Body of pancreas (tissue), 4 donors: ENCODE measurements around the gene LURAP1L. TPM values are rescaled to one million over a fixed set of nuclear protein-coding genes. Genes with fewer than 3 reads are reported as not detected.

ENCODE experiments used
- ATAC-seq: fragments of 150-250 bp; one replicate; pipeline ENCODE4 v1.9.1; 2016
- DNase-seq, 4 donors: peaks; one replicate each; pipeline ENCODE4 v3.0.0-alpha.2; 2019
- H3K27ac ChIP-seq, 4 donors: fragments of 200-600 bp; sonication (generic); 1 replicate in 3 of 4; 2 replicates in 1 of 4; pipeline versions ENCODE4 v1.5.1 to v1.6.1; 2016 to 2019; ENCODE audit warnings: mild to moderate bottlenecking in 1 of 4, mixed read lengths in 1 of 4, moderate library complexity in 1 of 4
- H3K27me3 ChIP-seq, 2 donors: fragments of 200-600 bp; sonication (generic); one replicate each; pipeline ENCODE4 v1.6.0; 2016; ENCODE audit warnings: mild to moderate bottlenecking in 1 of 2
- H3K36me3 ChIP-seq, 2 donors: fragments of 200-600 bp; sonication (generic); replicated peaks in 1 of 2; 2 replicates each; pipeline ENCODE4 v1.5.1; 2016; ENCODE audit warnings: low read depth in 2 of 2; ENCODE audit not compliant: insufficient read depth in 1 of 2
- H3K4me1 ChIP-seq: fragments of 200-600 bp; sonication (generic); one replicate; pipeline ENCODE4 v1.6.0; 2016
- H3K4me3 ChIP-seq, 2 donors: fragments of 200-600 bp; sonication (generic); 1 replicate in 1 of 2; 2 replicates in 1 of 2; pipeline ENCODE4 v1.5.1; 2016 to 2019
- H3K9me3 ChIP-seq, 3 donors: fragments of 200-600 bp; sonication (generic); 1 replicate in 2 of 3; 2 replicates in 1 of 3; pipeline ENCODE4 v1.5.1; 2016
- POLR2A ChIP-seq, 3 donors: fragments of 450-650 bp; IDR thresholded peaks; one replicate each; pipeline ENCODE4 v1.6.1; 2016; ENCODE audit warnings: antibody characterized with exemption in 3 of 3, mild to moderate bottlenecking in 2 of 3
- WGBS, 2 donors: methylation state at CpG; one replicate each; pipeline ENCODE4 v1.1.5; 2017; 5-methylcytosine and 5-hydroxymethylcytosine counted together
- intact Hi-C: fragments of 100-400 bp; cut with DNase I; formaldehyde crosslinking; loops from one replicate; pipeline ENCODE4 v1.15.1; 2023
- total RNA-seq, 2 donors: library from RNA; depleted of rRNA; stranded (reverse); fragments of >200 nt; gene quantifications; one replicate each; pipeline ENCODE4 v1.1.0, GENCODE V29; 2016
- TF ChIP-seq, protein P1 (sequence below), 7 experiments: fragments of 450-650 bp in 4 of 7; fragments of 200-600 bp in 3 of 7; sonication (generic) in 3 of 7; IDR thresholded peaks; one replicate each; pipeline ENCODE4 v1.5.1; 2016 to 2019; ENCODE audit warnings: antibody characterized with exemption in 7 of 7

Gene LURAP1L
- total RNA-seq, 2 donors from 2014 or later: 12.2 to 20.2 TPM

DNA sequence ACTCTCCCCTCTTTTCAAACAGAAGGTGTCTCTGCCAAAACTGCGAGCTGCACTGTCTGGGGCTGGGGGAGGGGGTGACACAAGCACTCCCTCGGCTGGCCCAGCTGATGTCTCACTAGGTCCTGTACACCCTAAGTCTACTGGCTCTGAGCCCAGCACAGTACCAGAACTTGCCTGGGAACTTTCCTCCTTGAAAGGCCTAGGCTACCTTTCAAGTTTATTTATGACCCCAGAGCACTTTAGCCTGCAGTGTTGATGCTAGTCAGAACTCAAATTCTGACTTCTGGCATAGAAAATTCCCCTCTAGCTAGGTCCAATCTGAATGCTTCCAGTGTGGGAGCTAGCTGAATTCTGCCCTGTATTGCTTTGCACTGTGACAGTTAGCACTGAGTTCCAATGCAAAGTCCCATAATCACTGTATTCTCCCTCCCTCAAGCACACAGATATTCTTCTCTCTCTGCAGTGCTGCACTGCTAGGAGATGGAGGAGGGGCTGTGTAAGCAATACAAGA is 10.5 kb downstream of the LURAP1L start:
- TF ChIP-seq, protein P1, sequence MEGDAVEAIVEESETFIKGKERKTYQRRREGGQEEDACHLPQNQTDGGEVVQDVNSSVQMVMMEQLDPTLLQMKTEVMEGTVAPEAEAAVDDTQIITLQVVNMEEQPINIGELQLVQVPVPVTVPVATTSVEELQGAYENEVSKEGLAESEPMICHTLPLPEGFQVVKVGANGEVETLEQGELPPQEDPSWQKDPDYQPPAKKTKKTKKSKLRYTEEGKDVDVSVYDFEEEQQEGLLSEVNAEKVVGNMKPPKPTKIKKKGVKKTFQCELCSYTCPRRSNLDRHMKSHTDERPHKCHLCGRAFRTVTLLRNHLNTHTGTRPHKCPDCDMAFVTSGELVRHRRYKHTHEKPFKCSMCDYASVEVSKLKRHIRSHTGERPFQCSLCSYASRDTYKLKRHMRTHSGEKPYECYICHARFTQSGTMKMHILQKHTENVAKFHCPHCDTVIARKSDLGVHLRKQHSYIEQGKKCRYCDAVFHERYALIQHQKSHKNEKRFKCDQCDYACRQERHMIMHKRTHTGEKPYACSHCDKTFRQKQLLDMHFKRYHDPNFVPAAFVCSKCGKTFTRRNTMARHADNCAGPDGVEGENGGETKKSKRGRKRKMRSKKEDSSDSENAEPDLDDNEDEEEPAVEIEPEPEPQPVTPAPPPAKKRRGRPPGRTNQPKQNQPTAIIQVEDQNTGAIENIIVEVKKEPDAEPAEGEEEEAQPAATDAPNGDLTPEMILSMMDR (IDR thresholded peaks at IDR 0.05): no peak
- no peak for TF ChIP-seq POLR2A (IDR thresholded peaks at IDR 0.05)
- peaks cover 19% of the 10 kb centered on the region for H3K4me1 ChIP-seq
- 40 to 44% methylated on average over 1 to 2 of the region's 2 CpGs for WGBS, 2 donors
- H3K4me3 ChIP-seq: no peak overlapping the region
- ATAC-seq (peak; percentile 42), DNase-seq (peak; percentile 34 to 68 (median 46))
- H3K36me3 ChIP-seq: no peaks in the 10 kb centered on the region
- H3K27ac ChIP-seq: peak overlapping the region; percentile 74 to 85 (median 81)
- H3K27me3 ChIP-seq: no peaks in the 10 kb centered on the region
- intact Hi-C loops: no loop called here
- H3K9me3 ChIP-seq: no peaks in the 10 kb centered on the region

DNA sequence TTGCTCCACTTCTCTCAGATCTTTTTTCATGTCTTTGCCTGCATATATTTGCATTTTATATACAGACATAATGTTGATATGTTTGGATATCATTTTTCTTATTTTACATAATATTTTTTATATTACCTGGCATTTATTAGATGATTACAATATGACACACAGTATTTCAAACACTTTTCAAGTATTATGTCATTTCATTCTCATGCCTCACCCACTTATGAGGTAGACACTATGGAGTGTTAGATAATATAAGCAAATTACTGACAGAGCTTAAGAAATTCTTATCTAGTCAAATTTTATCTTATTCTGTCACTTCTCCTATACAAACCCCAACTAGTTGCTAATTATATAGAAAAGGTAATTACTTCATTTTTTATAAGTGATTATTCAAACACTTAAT is 11.1 kb downstream of the LURAP1L start:
- Histone ChIP-seq H3K36me3 (no peaks in the 10 kb centered on the region), H3K27me3 (no peaks in the 10 kb centered on the region), H3K9me3 (no peaks in the 10 kb centered on the region), H3K27ac (peak overlapping the region in 3 of 4 donors; percentile 74 to 83 (median 79)), H3K4me3 (no peak overlapping the region), H3K4me1 (peaks cover 19% of the 10 kb centered on the region)
- intact Hi-C loops: no loop called here
- ATAC-seq: no peak
- no peak for DNase-seq
- TF ChIP-seq, protein P1 (IDR thresholded peaks at IDR 0.05): no peak
- no peak for TF ChIP-seq POLR2A (IDR thresholded peaks at IDR 0.05)

DNA sequence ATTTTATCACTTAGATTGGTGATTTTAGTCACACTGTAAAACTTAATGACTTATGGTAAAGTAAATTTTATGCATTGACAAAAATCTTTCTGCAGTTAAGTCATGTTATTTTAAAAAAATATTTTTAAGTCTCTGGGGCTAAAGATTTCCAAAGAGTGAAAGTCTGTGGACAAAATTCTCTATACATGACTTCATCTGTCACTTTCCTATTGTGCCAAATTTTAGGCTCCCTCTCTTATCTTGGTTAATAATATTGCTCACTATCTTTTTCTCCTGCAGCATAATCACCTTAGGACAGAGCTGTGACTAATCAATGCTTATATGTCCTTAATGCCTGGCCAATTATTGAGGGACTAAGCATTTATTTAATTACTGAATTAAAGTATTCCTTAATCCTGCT is 15.2 kb downstream of the LURAP1L start:
- intact Hi-C loops: no loop called here
- Histone ChIP-seq H3K36me3 (no peaks in the 10 kb centered on the region), H3K27ac (peak overlapping the region in 1 of 4 donors; percentile 44), H3K4me3 (no peak overlapping the region), H3K9me3 (peaks cover 0 to 4% (median 0%) of the 10 kb centered on the region in 3 donors), H3K4me1 (peaks cover 24% of the 10 kb centered on the region), H3K27me3 (no peaks in the 10 kb centered on the region)
- no peak for DNase-seq
- no peak for ATAC-seq
- TF ChIP-seq, protein P1 (IDR thresholded peaks at IDR 0.05): no peak
- TF ChIP-seq POLR2A (IDR thresholded peaks at IDR 0.05): no peak

DNA sequence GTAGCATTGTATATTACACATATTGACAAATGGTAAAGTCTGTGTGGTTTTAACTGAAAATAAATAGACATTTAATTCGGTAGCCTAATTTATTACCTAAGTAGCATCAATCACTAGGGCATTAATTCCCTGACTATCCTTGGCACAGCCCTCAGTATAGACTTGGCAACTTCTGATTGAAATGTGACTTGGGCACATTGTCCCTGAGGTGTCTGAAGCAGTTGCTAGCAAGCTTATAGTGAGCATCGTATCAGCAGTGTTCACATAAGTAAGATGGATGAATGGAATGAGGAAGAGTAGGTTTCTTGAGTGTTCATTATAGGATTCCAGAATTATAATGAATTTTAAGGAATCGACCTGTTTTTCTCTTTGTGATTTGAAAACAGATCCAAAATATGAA is 16.1 kb downstream of the LURAP1L start:
- ATAC-seq (no peak), DNase-seq (no peak)
- intact Hi-C loops: no loop called here
- Histone ChIP-seq H3K27ac (no peak overlapping the region), H3K9me3 (peaks cover 0 to 4% (median 0%) of the 10 kb centered on the region in 3 donors), H3K4me3 (no peak overlapping the region), H3K4me1 (peaks cover 16% of the 10 kb centered on the region), H3K36me3 (no peaks in the 10 kb centered on the region), H3K27me3 (no peaks in the 10 kb centered on the region)
- WGBS, 2 donors: 50 to 55% methylated on average over 3 of the region's 3 CpGs
- TF ChIP-seq, protein P1 (IDR thresholded peaks at IDR 0.05): no peak
- TF ChIP-seq POLR2A (IDR thresholded peaks at IDR 0.05): no peak

DNA sequence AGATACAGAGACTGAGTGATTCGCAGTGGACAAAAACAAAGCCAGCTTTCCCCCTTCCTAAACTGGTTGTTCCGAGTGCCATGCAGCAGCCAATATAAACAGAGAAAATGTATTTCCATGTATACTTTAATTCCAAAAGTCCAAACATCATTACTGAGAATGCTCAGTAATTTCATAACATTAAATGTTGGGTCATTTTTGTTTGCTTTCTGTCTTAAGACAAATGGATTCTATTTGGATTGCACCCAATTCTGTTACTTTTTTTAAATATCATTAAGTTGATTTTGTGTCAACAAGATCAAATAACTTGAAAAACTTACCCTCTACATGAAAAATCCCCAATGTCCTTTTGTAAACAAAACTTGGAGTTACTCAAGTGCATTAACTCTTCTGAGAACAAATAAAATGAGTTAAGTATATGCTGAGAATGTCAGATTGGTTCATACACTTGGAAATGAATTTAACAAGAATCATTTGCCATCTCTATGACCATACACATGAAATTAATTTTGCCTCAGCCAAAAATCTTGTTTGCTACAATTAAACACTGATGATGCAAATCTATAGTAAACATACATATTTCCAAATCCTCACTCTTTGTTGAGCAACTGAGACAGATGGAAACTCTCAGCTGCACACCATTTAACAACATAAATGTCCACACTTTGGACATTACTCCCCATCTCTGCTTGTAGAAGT is 19.4 kb downstream of the LURAP1L start:
- Histone ChIP-seq H3K27ac (peak overlapping the region in 3 of 4 donors; percentile 14 to 49 (median 20)), H3K36me3 (no peaks in the 10 kb centered on the region), H3K9me3 (peaks cover 0 to 4% (median 0%) of the 10 kb centered on the region in 3 donors), H3K27me3 (no peaks in the 10 kb centered on the region), H3K4me3 (no peak overlapping the region), H3K4me1 (peaks cover 27% of the 10 kb centered on the region)
- WGBS, 2 donors: 12 to 15% methylated on average over 2 of the region's 2 CpGs
- intact Hi-C loops: no loop called here
- DNase-seq (no peak), ATAC-seq (peak; percentile 13)
- no peak for TF ChIP-seq POLR2A (IDR thresholded peaks at IDR 0.05)
- TF ChIP-seq, protein P1 (IDR thresholded peaks at IDR 0.05): no peak
